Thyroid gland (tissue), 4 donors: Measurements from ENCODE around the gene CREM.

Source experiments
- POLR2A ChIP-seq, 2 donors: fragments of 450-650 bp; IDR thresholded peaks; one replicate each; pipeline ENCODE4 v1.6.1; 2017; ENCODE audit warnings: antibody characterized with exemption in 2 of 2, mild to moderate bottlenecking in 2 of 2, moderate library complexity in 1 of 2
- TF ChIP-seq, protein P1 (sequence below), 6 experiments: fragments of 200-600 bp in 3 of 6; fragments of 450-650 bp in 3 of 6; sonication (generic) in 3 of 6; IDR thresholded peaks; one replicate each; pipeline ENCODE4 v1.5.1; 2016 to 2019; ENCODE audit warnings: antibody characterized with exemption in 6 of 6, mild to moderate bottlenecking in 2 of 6, inconsistent platforms in 1 of 6, moderate library complexity in 1 of 6

DNA sequence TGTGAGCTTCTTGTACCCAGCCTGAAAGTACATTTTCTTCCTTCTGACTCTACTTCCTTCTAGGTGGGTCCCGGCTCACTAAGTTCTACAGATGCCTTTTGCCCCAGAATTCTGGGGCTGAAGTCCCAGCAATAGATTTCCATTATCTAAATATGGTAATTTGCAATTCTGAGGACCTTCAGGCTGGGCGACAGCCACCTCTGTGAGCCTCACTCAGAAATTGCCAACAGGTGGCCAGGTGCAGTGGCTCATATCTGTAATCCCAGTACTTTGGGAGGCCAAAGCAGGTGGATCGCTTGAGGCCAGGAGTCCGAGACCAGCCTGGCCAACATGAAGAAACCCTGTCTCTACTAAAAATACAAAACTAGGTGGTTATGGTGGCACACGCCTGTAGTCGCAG lies 23.7 kb downstream of the CREM start:
- TF ChIP-seq, protein P1, sequence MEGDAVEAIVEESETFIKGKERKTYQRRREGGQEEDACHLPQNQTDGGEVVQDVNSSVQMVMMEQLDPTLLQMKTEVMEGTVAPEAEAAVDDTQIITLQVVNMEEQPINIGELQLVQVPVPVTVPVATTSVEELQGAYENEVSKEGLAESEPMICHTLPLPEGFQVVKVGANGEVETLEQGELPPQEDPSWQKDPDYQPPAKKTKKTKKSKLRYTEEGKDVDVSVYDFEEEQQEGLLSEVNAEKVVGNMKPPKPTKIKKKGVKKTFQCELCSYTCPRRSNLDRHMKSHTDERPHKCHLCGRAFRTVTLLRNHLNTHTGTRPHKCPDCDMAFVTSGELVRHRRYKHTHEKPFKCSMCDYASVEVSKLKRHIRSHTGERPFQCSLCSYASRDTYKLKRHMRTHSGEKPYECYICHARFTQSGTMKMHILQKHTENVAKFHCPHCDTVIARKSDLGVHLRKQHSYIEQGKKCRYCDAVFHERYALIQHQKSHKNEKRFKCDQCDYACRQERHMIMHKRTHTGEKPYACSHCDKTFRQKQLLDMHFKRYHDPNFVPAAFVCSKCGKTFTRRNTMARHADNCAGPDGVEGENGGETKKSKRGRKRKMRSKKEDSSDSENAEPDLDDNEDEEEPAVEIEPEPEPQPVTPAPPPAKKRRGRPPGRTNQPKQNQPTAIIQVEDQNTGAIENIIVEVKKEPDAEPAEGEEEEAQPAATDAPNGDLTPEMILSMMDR (IDR thresholded peaks at IDR 0.05): no peak
- TF ChIP-seq POLR2A (IDR thresholded peaks at IDR 0.05): no peak
